ENCODE data around the gene RTBDN. TPM values are rescaled to one million over a fixed set of nuclear protein-coding genes. Genes with fewer than 3 reads are reported as not detected.
A peak's percentile ranks its signal among the peaks of the same experiment; 100 is the strongest.

Gene RTBDN
- total and polyA plus RNA-seq, 2 of the 8 experiments (the other 6 are each of a cell fraction or from before 2014, with no cell fraction given), result 4.0 to 4.8 TPM

DNA sequence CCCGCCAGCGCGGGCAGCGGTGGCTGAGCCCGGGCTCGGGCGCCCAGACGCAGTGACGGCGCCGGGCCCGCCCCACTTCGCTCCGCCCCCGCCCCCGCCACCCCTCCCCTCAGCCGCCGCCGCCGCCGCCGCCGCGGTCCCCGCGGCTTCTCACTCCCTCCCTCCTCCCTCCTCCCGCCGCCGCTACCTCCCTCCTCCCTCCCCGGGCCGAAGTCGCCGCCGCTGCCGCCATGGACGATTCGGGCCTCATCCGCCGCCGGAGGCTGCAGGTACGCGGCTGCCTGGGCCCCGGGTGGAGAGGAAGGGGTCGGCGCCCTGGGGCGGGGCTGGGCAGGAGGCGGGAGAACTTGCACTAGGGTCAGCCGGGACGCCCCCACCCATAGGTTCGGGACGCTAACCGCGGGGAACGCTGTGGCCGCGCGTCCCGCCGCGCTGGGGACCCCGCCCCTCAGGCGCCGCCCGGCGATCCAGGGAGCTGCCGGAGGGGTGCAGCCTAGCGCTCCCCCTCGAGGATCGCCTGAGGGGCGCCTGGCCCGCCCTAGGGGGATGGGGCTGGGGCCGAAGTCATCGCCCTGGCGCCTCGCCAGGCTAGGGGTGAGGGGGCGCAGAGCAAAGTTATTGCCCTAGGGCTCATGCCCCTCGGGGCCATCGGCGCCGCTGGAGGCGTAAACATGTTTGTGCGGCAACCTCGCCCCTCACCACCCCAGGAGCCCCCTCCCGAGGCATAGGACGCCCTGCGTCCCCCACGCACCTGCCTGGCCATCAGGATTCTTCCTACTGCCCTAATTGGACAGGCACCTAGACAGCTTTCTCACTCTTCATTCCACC lies 427 bp downstream of the RTBDN start:
- Histone ChIP-seq H2BK20ac (ENCODE audit: low read length) (no peak overlapping the region), H2BK5ac (ENCODE audit: low read depth, low read length) (no peak overlapping the region; the same call in 1 of the 2 replicates), H4K5ac (ENCODE audit: insufficient read length, low read depth, low read length) (peak overlapping the region; percentile 40), H4K8ac (ENCODE audit: extremely low read depth, insufficient read depth, low read length) (peak overlapping the region; percentile 73), H2BK12ac (ENCODE audit: low read depth, low read length) (0 out of 2 replicates have a peak overlapping the region, but pooled peaks have one; percentile 88), H3K4me3 (ENCODE audit: extremely low read depth in 1 of 4, insufficient read depth in 2 of 4, low read depth in 3 of 4, low read length in 4 of 4) (peak overlapping the region; percentile 62 to 81 (median 70)), H3K23me2 (ENCODE audit: low read depth, low read length) (peaks cover 21% of the 10 kb centered on the region), H2AK5ac (ENCODE audit: low read depth, low read length) (no peak overlapping the region), H3K14ac (ENCODE audit: insufficient read length) (no peak overlapping the region), H3K9ac (replicated peaks in 1 of 4; ENCODE audit: extremely low read depth in 1 of 4, low read depth in 3 of 4, low read length in 3 of 4) (peak overlapping the region in 1 of 4 experiments; percentile 38; a peak in 1 of 7 replicates), H2AFZ (ENCODE audit: low read length) (no peak overlapping the region), H4K91ac (replicated peaks; ENCODE audit: insufficient read length, low read length) (no peak overlapping the region), H2BK120ac (replicated peaks; ENCODE audit: low read depth, low read length) (no peak overlapping the region), H3K27me3 (replicated peaks in 1 of 4; ENCODE audit: control insufficient read depth in 3 of 4, extremely low read depth in 1 of 4, insufficient read depth in 3 of 4, low read length in 3 of 4) (peaks cover 0 to 13% (median 9%) of the 10 kb centered on the region in 4 experiments; a peak in 5 of 7 replicates), H3K36me3 (ENCODE audit: control insufficient read depth in 2 of 4, insufficient read depth in 4 of 4, low read length in 3 of 4) (no peaks in the 10 kb centered on the region), H3K18ac (ENCODE audit: extremely low read depth, low read length) (peak overlapping the region; percentile 87), H3K4me2 (ENCODE audit: insufficient read depth in 1 of 2, low read depth in 2 of 2, low read length in 2 of 2) (peak overlapping the region; percentile 81 to 88), H2BK15ac (ENCODE audit: low read length) (0 out of 2 replicates have a peak overlapping the region, but pooled peaks have one; percentile 84), H3K79me1 (ENCODE audit: low read depth, low read length) (no peaks in the 10 kb centered on the region), H3K4me1 (replicated peaks in 1 of 4; ENCODE audit: control insufficient read depth in 3 of 4, insufficient read depth in 4 of 4, low read length in 3 of 4) (peaks cover under 1 to 32% (median 16%) of the 10 kb centered on the region in 4 experiments), H3K79me2 (ENCODE audit: control insufficient read depth in 1 of 2, insufficient read depth in 2 of 2, low read length in 2 of 2) (no peaks in the 10 kb centered on the region), H3K4ac (replicated peaks; ENCODE audit: insufficient read length, low read depth, low read length) (no peak overlapping the region), H4K20me1 (replicated peaks in 1 of 2; ENCODE audit: control insufficient read depth in 1 of 2, insufficient read depth in 2 of 2, low read length in 2 of 2) (peaks cover 2 to 10% of the 10 kb centered on the region in 2 experiments), H3K9me3 (ENCODE audit: insufficient read depth in 2 of 2, low read depth in 1 of 2, low read length in 1 of 2) (no peaks in the 10 kb centered on the region), H3K23ac (ENCODE audit: insufficient read length) (no peak overlapping the region), H3K56ac (replicated peaks; ENCODE audit: insufficient read length, low read depth, low read length) (peak overlapping the region; percentile 81), H3K27ac (ENCODE audit: low read depth, low read length) (no peak overlapping the region)
- CTCF ChIA-PET (ENCODE audit: partially characterized antibody), result interaction anchor here (0.8 to 2.7 kb wide), 7 partner anchors 9 to 55 kb away, joined by 3 to 11 read pairs (median 6); partner anchors contain the start of gene RNASEH2A
- DNase-seq (ENCODE audit: low read depth in 1 of 2, low spot score in 2 of 2), result peak in 1 of 2 experiments; percentile 79
- FAIRE-seq, result no peak
- WGBS, 2 experiments (ENCODE audit: extremely low coverage in 1 of 2, insufficient coverage in 1 of 2, insufficient read length in 1 of 2, insufficient replicate concordance in 2 of 2, low coverage in 1 of 2, low lambda C conversion rate in 2 of 2, missing lambda C conversion rate in 1 of 2), result 1% methylated on average over 39 of the region's 87 CpGs; no CpG with 5 or more reads in 1 of the 2 experiments
- POLR2A ChIA-PET (ENCODE audit: partially characterized antibody), result interaction anchor here (0.7 to 2.3 kb wide), 10 partner anchors 9 to 111 kb away, joined by 3 to 13 read pairs (median 4); partner anchors contain the start of genes DNASE2 and TNPO2
- TF ChIP-seq BRCA1 (IDR thresholded peaks at IDR 0.05; ENCODE audit: low read depth, low read length) (no peak), RFX5 (IDR thresholded peaks at IDR 0.05; ENCODE audit: borderline replicate concordance, low read depth, low read length) (no peak), CTBP2 (IDR thresholded peaks at IDR 0.05; ENCODE audit: borderline replicate concordance, insufficient read depth, insufficient read length, low read length) (no peak), CBX8 (IDR thresholded peaks at IDR 0.05; ENCODE audit: borderline replicate concordance, low read depth, low read length) (no peak), TEAD4 (IDR thresholded peaks at IDR 0.05; ENCODE audit: low read depth, low read length) (no peak), EGR1 (IDR thresholded peaks at IDR 0.05; ENCODE audit: borderline replicate concordance, low read depth, low read length) (no peak), RBBP5 (IDR thresholded peaks at IDR 0.05; ENCODE audit: borderline replicate concordance, low read depth, low read length) (peak; percentile 52; the same call in 1 of the 2 replicates), SRF (IDR thresholded peaks at IDR 0.05; ENCODE audit: low read depth, low read length) (no peak)
- TF ChIP-seq, protein P1, sequence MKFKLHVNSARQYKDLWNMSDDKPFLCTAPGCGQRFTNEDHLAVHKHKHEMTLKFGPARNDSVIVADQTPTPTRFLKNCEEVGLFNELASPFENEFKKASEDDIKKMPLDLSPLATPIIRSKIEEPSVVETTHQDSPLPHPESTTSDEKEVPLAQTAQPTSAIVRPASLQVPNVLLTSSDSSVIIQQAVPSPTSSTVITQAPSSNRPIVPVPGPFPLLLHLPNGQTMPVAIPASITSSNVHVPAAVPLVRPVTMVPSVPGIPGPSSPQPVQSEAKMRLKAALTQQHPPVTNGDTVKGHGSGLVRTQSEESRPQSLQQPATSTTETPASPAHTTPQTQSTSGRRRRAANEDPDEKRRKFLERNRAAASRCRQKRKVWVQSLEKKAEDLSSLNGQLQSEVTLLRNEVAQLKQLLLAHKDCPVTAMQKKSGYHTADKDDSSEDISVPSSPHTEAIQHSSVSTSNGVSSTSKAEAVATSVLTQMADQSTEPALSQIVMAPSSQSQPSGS (IDR thresholded peaks at IDR 0.05; ENCODE audit: low read length), result no peak

Measured in H1 (cell line).